HCT116 (cell line): ENCODE data around the gene FAM234A.

Source experiments
- CTCF ChIP-seq, 3 experiments: fragments of 200-600 bp in 1 of 3; sonication (generic) in 1 of 3; IDR thresholded peaks in 2 of 3; conservative IDR thresholded peaks in 1 of 3; 2 replicates each; pipeline ENCODE4 v1.5.1; 2012 to 2017; ENCODE audit warnings: low read depth in 2 of 3, low read length in 2 of 3, antibody characterized with exemption in 1 of 3, borderline replicate concordance in 1 of 3, control low read depth in 1 of 3, mild to moderate bottlenecking in 1 of 3, mixed read lengths in 1 of 3, mixed run types in 1 of 3, moderate library complexity in 1 of 3; ENCODE audit not compliant: insufficient read depth in 1 of 3
- EZH2 ChIP-seq: fragments of 200-600 bp; sonication (generic); IDR thresholded peaks from 2 replicates; pipeline ENCODE4 v1.6.1; 2017; ENCODE audit warnings: antibody characterized with exemption, mixed run types
- RAD21 ChIP-seq: IDR thresholded peaks from 2 replicates; pipeline ENCODE4 v1.6.1; 2012; ENCODE audit warnings: low read depth, mild to moderate bottlenecking

DNA sequence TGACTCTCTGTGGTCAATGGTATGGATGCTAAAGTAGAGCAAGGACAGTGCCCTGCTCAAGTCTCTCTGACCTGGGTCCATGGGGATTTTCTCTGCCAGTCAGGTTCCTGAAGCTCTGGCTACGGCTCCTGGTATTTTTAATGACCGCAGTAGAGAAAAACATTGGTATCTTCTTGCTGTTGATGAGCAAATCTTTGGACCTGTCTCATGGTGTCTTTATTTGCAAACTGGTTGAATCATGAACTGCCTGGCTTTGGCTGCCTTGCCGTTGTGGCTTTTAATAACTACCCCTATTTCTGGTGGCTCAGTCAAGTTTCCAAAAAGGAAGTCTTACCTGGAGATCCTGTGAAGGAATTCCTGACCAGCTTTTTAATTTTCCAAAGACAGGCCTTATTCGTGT, 8.7 kb downstream of the FAM234A start:
- TF ChIP-seq EZH2: no peak
- TF ChIP-seq CTCF (IDR thresholded peaks at IDR 0.05 in 2 of 3, conservative IDR thresholded peaks at IDR 0.05 in 1 of 3; ENCODE audit: borderline replicate concordance in 1 of 3, insufficient read depth in 1 of 3, low read depth in 2 of 3, low read length in 2 of 3): no peak
- TF ChIP-seq RAD21: no peak
